Measurements from ENCODE around the gene FILIP1.

GRCh38 chr6:75337835-75338580 is 155.6 kb downstream of the FILIP1 start:
- TF ChIP-seq CTCF (IDR thresholded peaks at IDR 0.05; ENCODE audit: insufficient read depth, low read length) (no peak), GABPA (IDR thresholded peaks at IDR 0.05; ENCODE audit: low read depth) (no peak), POLR2AphosphoS5 (IDR thresholded peaks at IDR 0.05; ENCODE audit: low read depth) (no peak), REST (IDR thresholded peaks at IDR 0.05; ENCODE audit: insufficient replicate concordance, low read depth) (no peak)

Measured in HL-60 (cell line).